Heart right ventricle (tissue), 16 donors: Measurements from ENCODE around the gene IGSF22. TPM values are rescaled to one million over a fixed set of nuclear protein-coding genes. Genes with fewer than 3 reads are reported as not detected.
"Not testable (repeated sequence)": the region's sequence is repeated elsewhere in the genome, so short reads cannot be mapped to it uniquely, and the experiment has no call there.

Experiments used
- ATAC-seq, 8 donors: fragments of 200-7000 bp; cut with Tn5 transposase; one replicate each; pipeline ENCODE4 v1.9.1; 2020; ENCODE audit warnings: mild to moderate bottlenecking in 8 of 8, moderate library complexity in 8 of 8, moderate number of reproducible peaks in 1 of 8
- DNase-seq, 2 donors: peaks; one replicate each; pipeline ENCODE4 v3.0.0-alpha.2; 2020
- H3K27ac ChIP-seq, 10 donors: fragments of 200-600 bp; sonication (generic) in 2 of 10; one replicate each; pipeline versions ENCODE4 v1.5.0 to v1.8.0; 2020 to 2022; ENCODE audit warnings: mild to moderate bottlenecking in 3 of 10
- H3K27me3 ChIP-seq, 7 donors: fragments of 200-600 bp; one replicate each; pipeline ENCODE4 v1.8.0; 2021 to 2022; ENCODE audit warnings: mild to moderate bottlenecking in 2 of 7
- H3K36me3 ChIP-seq, 9 donors: fragments of 200-600 bp; sonication (generic) in 1 of 9; one replicate each; pipeline versions ENCODE4 v1.5.0 to v1.8.0; 2020 to 2022; ENCODE audit warnings: mild to moderate bottlenecking in 2 of 9
- H3K4me1 ChIP-seq, 9 donors: fragments of 200-600 bp; sonication (generic) in 1 of 9; one replicate each; pipeline versions ENCODE4 v1.5.0 to v1.8.0; 2020 to 2022; ENCODE audit warnings: mild to moderate bottlenecking in 4 of 9
- H3K4me3 ChIP-seq, 10 donors: fragments of 200-600 bp; sonication (generic) in 2 of 10; one replicate each; pipeline versions ENCODE4 v1.5.0 to v1.8.0; 2020 to 2022; ENCODE audit warnings: mild to moderate bottlenecking in 7 of 10, moderate library complexity in 2 of 10
- H3K9me3 ChIP-seq, 11 donors: fragments of 200-600 bp in 10 of 11; sonication (generic) in 2 of 11; one replicate each; pipeline versions ENCODE4 v1.5.0 to v1.8.0; 2013 to 2022; ENCODE audit warnings: mild to moderate bottlenecking in 2 of 11, control low read depth in 1 of 11, moderate library complexity in 1 of 11
- CTCF ChIP-seq, 9 donors: fragments of 200-600 bp; sonication (generic) in 2 of 9; IDR thresholded peaks; one replicate each; pipeline versions ENCODE4 v1.5.0 to v1.8.0; 2021 to 2022; ENCODE audit warnings: antibody characterized with exemption in 9 of 9, mild to moderate bottlenecking in 5 of 9, moderate library complexity in 1 of 9
- WGBS, 2 donors: extraction: QIAGEN DNeasy Blood & Tissue Kit; methylation state at CpG; one replicate each; pipeline ENCODE4 v1.1.7; 2013; ENCODE audit warnings: inconsistent platforms in 1 of 2; 5-methylcytosine and 5-hydroxymethylcytosine counted together
- intact Hi-C, 10 donors: fragments of 100-400 bp; cut with DNase I; formaldehyde crosslinking; loops; one replicate each; pipeline versions ENCODE4 v1.11.1 to v1.14.2; 2022
- polyA plus RNA-seq, 2 donors: library from polyadenylated mRNA; stranded (reverse); fragments of 200-250 nt; gene quantifications; one replicate each; pipeline ENCODE4 v1.2.3, GENCODE V29; 2013
- total RNA-seq, 10 donors: library from RNA; stranded (reverse); fragmentation: NEBNext Ultra II Directional in 3 of 10; extraction: Animal tissue kit (Norgen Biotek cat#: 25700) in 3 of 10; gene quantifications; one replicate each; pipeline versions ENCODE4 v1.2.1 to v1.2.4, GENCODE V29; 2021 to 2023
- donor health status: Arrhythmogenic right ventricular cardiomyopathy.
- donor health status: ischemic (EF 13 %, LVEDD 7.1; RV severe dilation, severe dysfunction).
- donor health status: healthy with polysubstance abuse.
- donor health status: DM: no; HTN: yes; CAD: no.
- donor health status: DM: no; HTN: no; CAD: no.
- donor health status: ischemic (EF 25% LVEDD 6.9; RV normal size, moderate dysfunction).
- donor health status: ischemic (EF 25% LVEDD 5.7; RV mildly dilated, moderate dysfunction).
- donor health status: healthy.
- donor health status: DM: yes; HTN: yes; CAD: no.
- donor health status: Ischemic cardiomyopathy.
- donor health status: ischemic (EF 35%, LVEDD 5.7; RV mildly dilated, moderate dysfunction).
- donor health status: nonischemic (EF 11% LVEDD 7.7; RV severe dilation, severe dysfunction).
- donor health status: DM: yes; HTN: yes; CAD: no.
- donor health status: PGD.
- donor health status: ischemic (EF 29% LVEDD 5.4; RV normal size, mild dysfunction).
- donor health status: nonischemic (EF 23%, LVEDD 6.1; RV moderate dilation, normal function).

Gene IGSF22
- total and polyA plus RNA-seq, 12 donors: 0.18 to 1.3 (median 0.62) TPM; not detected in 1

DNA sequence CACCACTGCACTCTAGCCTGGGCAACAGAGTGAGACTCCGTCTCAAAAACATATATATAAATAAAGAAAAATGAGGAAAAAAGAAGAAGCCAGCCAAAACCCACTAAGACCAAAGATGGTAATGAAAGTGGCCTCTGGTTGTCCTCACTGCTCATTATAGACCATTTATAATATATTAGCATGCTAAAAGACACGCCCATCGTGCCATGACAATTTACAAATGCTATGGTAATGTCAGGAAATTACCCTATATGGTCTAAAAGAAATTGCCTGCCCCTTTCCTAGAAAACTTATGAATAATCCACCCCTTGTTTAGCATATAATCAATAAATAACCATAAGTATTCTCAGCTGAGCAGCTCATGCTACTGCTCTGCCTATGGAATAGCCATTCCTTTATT lies 43.5 kb downstream of the IGSF22 start:
- no peaks in the 10 kb centered on the region for H3K9me3 ChIP-seq
- intact Hi-C loops: no loop called here
- H3K36me3 ChIP-seq: no peaks in the 10 kb centered on the region
- no peak for DNase-seq
- ATAC-seq: no peak
- TF ChIP-seq CTCF (IDR thresholded peaks at IDR 0.05): no peak
- no peak overlapping the region for H3K4me3 ChIP-seq
- no peaks in the 10 kb centered on the region for H3K27me3 ChIP-seq
- no peak overlapping the region for H3K27ac ChIP-seq
- H3K4me1 ChIP-seq: no peaks in the 10 kb centered on the region
- 93 to 98% methylated on average over 3 of the region's 3 CpGs for WGBS, 2 donors

- DNase-seq, H3K27me3 ChIP-seq, H3K27ac ChIP-seq, H3K4me1 ChIP-seq, H3K36me3 ChIP-seq, intact Hi-C loops, ATAC-seq, H3K9me3 ChIP-seq, H3K4me3 ChIP-seq: not testable (repeated sequence)
- WGBS, 2 donors: 78 to 81% methylated on average over 1 of the region's 1 CpG
Observed at GRCh38 chr11:18681949-18682348, 44.0 kb downstream of the IGSF22 start.

DNA sequence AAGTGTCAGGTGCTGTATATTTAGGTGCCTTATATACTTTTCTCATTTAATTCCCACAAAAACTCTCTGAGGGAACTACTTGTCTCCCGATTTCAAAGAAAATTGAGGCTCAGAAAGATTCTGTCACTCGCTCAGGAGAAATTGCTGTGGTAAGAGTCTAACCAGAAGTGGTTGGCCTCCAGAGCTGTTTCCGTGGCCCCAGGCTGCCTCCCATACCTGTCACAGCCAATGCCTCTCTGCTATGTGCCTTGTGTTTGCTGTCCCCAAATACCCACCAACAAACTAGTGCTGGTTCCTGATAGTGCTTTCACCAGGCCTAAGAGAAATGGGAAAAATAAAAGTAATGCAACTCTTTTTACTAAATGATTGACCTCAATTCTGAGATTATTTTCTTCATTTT lies 48.4 kb downstream of the IGSF22 start:
- no peak for TF ChIP-seq CTCF (IDR thresholded peaks at IDR 0.05)
- Histone ChIP-seq H3K27me3 (no peaks in the 10 kb centered on the region), H3K4me1 (no peaks in the 10 kb centered on the region), H3K9me3 (no peaks in the 10 kb centered on the region), H3K36me3 (no peaks in the 10 kb centered on the region), H3K27ac (no peak overlapping the region), H3K4me3 (no peak overlapping the region)
- intact Hi-C loops: no loop called here
- no peak for DNase-seq
- no peak for ATAC-seq
- WGBS, 2 donors: 87 to 90% methylated on average over 3 of the region's 3 CpGs

GRCh38 chr11:18676803-18677202 lies 49.2 kb downstream of the IGSF22 start:
- intact Hi-C loops: no loop called here
- no peaks in the 10 kb centered on the region for H3K4me1 ChIP-seq
- no peak overlapping the region for H3K27ac ChIP-seq
- no peaks in the 10 kb centered on the region for H3K36me3 ChIP-seq
- no peaks in the 10 kb centered on the region for H3K9me3 ChIP-seq
- no peak overlapping the region for H3K4me3 ChIP-seq
- no peaks in the 10 kb centered on the region for H3K27me3 ChIP-seq
- 64 to 86% methylated on average over 4 of the region's 4 CpGs for WGBS, 2 donors
- DNase-seq: no peak
- no peak for ATAC-seq
- TF ChIP-seq CTCF (IDR thresholded peaks at IDR 0.05): no peak

DNA sequence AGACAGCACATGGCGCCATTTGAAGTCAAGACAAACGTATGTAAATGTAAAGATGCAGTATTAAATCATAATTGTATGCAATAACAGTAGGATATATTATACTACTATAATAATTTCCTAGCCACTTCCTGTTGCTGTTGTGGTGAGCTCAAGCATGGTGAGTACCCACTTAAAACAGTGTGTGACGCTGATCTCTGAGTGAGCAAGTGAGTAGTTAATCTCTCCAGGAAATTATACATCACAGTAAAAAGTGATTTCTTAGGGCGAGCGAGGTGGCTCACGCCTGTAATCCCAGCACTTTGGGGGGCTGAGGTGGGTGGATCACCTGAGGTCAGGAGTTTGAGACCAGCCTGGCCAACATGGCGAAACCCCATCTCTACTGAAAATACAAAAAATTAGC lies 53.8 kb downstream of the IGSF22 start:
- not testable (repeated sequence) for H3K4me3 ChIP-seq, DNase-seq

More for the DNA sequence above, 53.8 kb downstream of the IGSF22 start:
- WGBS, 2 donors: 79 to 90% methylated on average over 7 of the region's 7 CpGs
- peaks cover 0 to 11% (median 0%) of the 10 kb centered on the region in 9 donors for H3K4me1 ChIP-seq
- H3K27ac ChIP-seq, H3K36me3 ChIP-seq, H3K27me3 ChIP-seq, H3K9me3 ChIP-seq, intact Hi-C loops, ATAC-seq: not testable (repeated sequence)
